BJ (cell line): ENCODE results near the gene LYRM2. TPM values are rescaled to one million over a fixed set of nuclear protein-coding genes. Genes with fewer than 3 reads are reported as not detected.

Experiments
- CTCF ChIA-PET: fragments of 350-600 bp; formaldehyde crosslinking; extraction: SDS; loops from one replicate; lab custom pipeline; 2021; ENCODE audit warnings: antibody characterized with exemption, inconsistent platforms; lab: Yijun Ruan, JAX
- POLR2A ChIA-PET: fragments of 300-600 bp; sonication (Branson Sonifier 250); formaldehyde crosslinking; extraction: SDS; loops from one replicate; lab custom pipeline; 2021; ENCODE audit warnings: antibody characterized with exemption; lab: Charles Lee
- DNase-seq: peaks from one replicate; pipeline ENCODE4 v3.0.0-alpha.2; 2011; ENCODE audit warnings: low read depth
- H3K27me3 ChIP-seq: 2 replicates; pipeline ENCODE4 v1.6.0; 2011; ENCODE audit warnings: low read length; ENCODE audit not compliant: control insufficient read depth, insufficient read depth
- H3K36me3 ChIP-seq: 2 replicates; pipeline ENCODE4 v1.5.1; 2011; ENCODE audit warnings: low read length; ENCODE audit not compliant: control insufficient read depth, insufficient read depth
- H3K4me3 ChIP-seq: 2 replicates; pipeline ENCODE4 v1.5.1; 2011; ENCODE audit warnings: low read depth, mild to moderate bottlenecking, control low read depth, low read length
- CTCF ChIP-seq: IDR thresholded peaks from 2 replicates; pipeline ENCODE4 v1.5.1; 2011; ENCODE audit warnings: low read depth, mild to moderate bottlenecking, control low read depth, inconsistent platforms, low read length, moderate library complexity; ENCODE audit not compliant: insufficient read depth
- polyA plus RNA-seq: library from polyadenylated mRNA; depleted of rRNA; stranded (reverse); fragments of >200 nt; gene quantifications from 2 replicates; pipeline ENCODE4 v1.2.3, GENCODE V29; 2011

The LYRM2 gene
- polyA plus RNA-seq, 1 experiment = 15.3 TPM

GRCh38 chr6:89680551-89680950, 42.0 kb upstream of the LYRM2 start:
- Histone ChIP-seq H3K4me3 (no peak overlapping the region), H3K27me3 (no peaks in the 10 kb centered on the region), H3K36me3 (peaks cover 17% of the 10 kb centered on the region)
- ChIA-PET CTCF (no interaction called here), POLR2A (no interaction called here)
- no peak for DNase-seq
- TF ChIP-seq CTCF = no peak

GRCh38 chr6:89680150-89680549, 41.6 kb upstream of the LYRM2 start:
- Histone ChIP-seq H3K4me3 (no peak overlapping the region), H3K27me3 (no peaks in the 10 kb centered on the region), H3K36me3 (peaks cover 16% of the 10 kb centered on the region)
- no peak for TF ChIP-seq CTCF
- no peak for DNase-seq
- ChIA-PET CTCF (no interaction called here), POLR2A (no interaction called here)

GRCh38 chr6:89679215-89680120, 40.9 kb upstream of the LYRM2 start:
- ChIA-PET POLR2A (no interaction called here), CTCF (no interaction called here)
- TF ChIP-seq CTCF = no peak

GRCh38 chr6:89678531-89678930, 40.0 kb upstream of the LYRM2 start:
- TF ChIP-seq CTCF = no peak
- no peaks in the 10 kb centered on the region for H3K27me3 ChIP-seq
- H3K4me3 ChIP-seq = no peak overlapping the region
- POLR2A ChIA-PET = no interaction called here
- H3K36me3 ChIP-seq = peaks cover 26% of the 10 kb centered on the region
- DNase-seq = no peak
- CTCF ChIA-PET = no interaction called here

More at GRCh38 chr6:89679215-89680120, 40.9 kb upstream of the LYRM2 start:
- Histone ChIP-seq H3K36me3 (peaks cover 22% of the 10 kb centered on the region), H3K4me3 (no peak overlapping the region), H3K27me3 (no peaks in the 10 kb centered on the region)
- DNase-seq = no peak

GRCh38 chr6:89675949-89676748, 37.6 kb upstream of the LYRM2 start:
- no peaks in the 10 kb centered on the region for H3K27me3 ChIP-seq
- ChIA-PET CTCF (no interaction called here), POLR2A (no interaction called here)
- no peak for DNase-seq
- no peak overlapping the region for H3K4me3 ChIP-seq
- TF ChIP-seq CTCF = no peak
- peaks cover 28% of the 10 kb centered on the region for H3K36me3 ChIP-seq
